ENCODE measurements around the gene FUBP1. TPM values are rescaled to one million over a fixed set of nuclear protein-coding genes. Genes with fewer than 3 reads are reported as not detected.

FUBP1 gene
- total RNA-seq, 4 donors from 2014 or later = 81.8 to 176 (median 101) TPM

DNA sequence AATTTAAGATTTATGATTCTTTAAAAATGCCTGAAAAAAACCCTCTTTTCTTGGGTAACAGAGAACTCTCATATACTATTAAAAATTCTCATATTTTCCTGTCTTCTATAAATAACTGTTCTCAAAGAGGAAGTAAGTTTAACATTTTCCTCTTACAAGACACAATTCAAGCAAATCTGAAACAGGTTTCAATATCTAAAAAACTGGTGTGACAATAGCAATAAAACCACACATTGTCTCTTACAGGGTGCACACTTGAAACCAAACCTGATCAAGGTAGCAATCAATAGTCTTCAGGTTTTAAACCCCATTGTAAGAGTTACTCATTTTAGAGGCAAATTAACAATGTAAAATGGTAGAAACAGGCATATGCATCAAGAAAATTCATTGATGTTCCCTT lies 28.0 kb downstream of the FUBP1 start:
- no peak overlapping the region for H3K27ac ChIP-seq
- in situ Hi-C loops (cut with MboI; ENCODE audit: low pct_ligation_motif_present in 1 of 4, low pct_unique_long_range_greater_than_20kb in 1 of 4, low sequenced_read_pairs in 3 of 4) = loop anchor here in 3 of 4 donors (10.0 to 25.0 kb wide), 3 partner anchors 161 to 239 kb away; no protein-coding TSS in a partner anchor
- no peaks in the 10 kb centered on the region for H3K9me3 ChIP-seq
- DNase-seq = no peak
- H3K27me3 ChIP-seq = no peaks in the 10 kb centered on the region
- peaks cover 0 to 13% (median 0%) of the 10 kb centered on the region in 4 donors for H3K4me1 ChIP-seq
- H3K4me3 ChIP-seq = no peak overlapping the region
- intact Hi-C loops (cut with DNase I; ENCODE audit: low total_unique reads) = no loop called here
- TF ChIP-seq EP300 (IDR thresholded peaks at IDR 0.05; ENCODE audit: low read depth) (no peak), POLR2AphosphoS5 (IDR thresholded peaks at IDR 0.05) (no peak), POLR2A (IDR thresholded peaks at IDR 0.05) (no peak)
- TF ChIP-seq, protein P1, sequence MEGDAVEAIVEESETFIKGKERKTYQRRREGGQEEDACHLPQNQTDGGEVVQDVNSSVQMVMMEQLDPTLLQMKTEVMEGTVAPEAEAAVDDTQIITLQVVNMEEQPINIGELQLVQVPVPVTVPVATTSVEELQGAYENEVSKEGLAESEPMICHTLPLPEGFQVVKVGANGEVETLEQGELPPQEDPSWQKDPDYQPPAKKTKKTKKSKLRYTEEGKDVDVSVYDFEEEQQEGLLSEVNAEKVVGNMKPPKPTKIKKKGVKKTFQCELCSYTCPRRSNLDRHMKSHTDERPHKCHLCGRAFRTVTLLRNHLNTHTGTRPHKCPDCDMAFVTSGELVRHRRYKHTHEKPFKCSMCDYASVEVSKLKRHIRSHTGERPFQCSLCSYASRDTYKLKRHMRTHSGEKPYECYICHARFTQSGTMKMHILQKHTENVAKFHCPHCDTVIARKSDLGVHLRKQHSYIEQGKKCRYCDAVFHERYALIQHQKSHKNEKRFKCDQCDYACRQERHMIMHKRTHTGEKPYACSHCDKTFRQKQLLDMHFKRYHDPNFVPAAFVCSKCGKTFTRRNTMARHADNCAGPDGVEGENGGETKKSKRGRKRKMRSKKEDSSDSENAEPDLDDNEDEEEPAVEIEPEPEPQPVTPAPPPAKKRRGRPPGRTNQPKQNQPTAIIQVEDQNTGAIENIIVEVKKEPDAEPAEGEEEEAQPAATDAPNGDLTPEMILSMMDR (IDR thresholded peaks at IDR 0.05) = no peak
- peaks cover 0 to 81% (median 39%) of the 10 kb centered on the region in 4 donors for H3K36me3 ChIP-seq

DNA sequence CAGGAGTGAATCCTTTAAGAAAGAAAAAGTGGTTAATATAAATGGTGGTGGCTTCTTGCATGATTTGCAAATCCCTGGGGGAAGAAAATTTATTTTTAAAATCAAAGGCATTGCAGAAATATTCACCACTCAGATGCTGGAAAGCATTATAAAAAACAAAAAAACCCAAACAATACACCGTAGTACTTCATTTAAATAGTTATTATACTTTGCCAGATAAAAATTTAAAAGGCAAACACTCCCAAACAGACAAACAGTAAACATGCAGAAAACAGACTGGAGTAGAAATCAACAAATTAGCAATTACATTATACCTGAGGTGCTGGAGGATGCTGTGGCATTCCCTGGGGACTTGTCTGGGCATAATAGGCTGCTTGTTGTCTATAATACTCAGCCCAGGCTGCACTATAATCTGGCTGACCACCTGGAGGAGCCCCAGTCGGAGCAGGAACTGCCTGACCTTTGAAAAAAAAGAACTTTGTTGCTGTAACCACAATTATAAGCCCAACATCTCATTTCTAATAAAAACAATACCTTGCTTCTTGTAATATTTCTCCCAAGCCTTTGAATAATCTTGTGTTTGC lies 29.9 kb downstream of the FUBP1 start:
- Histone ChIP-seq H3K9me3 (no peaks in the 10 kb centered on the region), H3K27me3 (no peaks in the 10 kb centered on the region), H3K4me1 (peaks cover 0 to 13% (median 0%) of the 10 kb centered on the region in 4 donors), H3K4me3 (no peak overlapping the region), H3K27ac (no peak overlapping the region), H3K36me3 (peaks cover 0 to 68% (median 33%) of the 10 kb centered on the region in 4 donors)
- in situ Hi-C loops (cut with MboI; ENCODE audit: low pct_ligation_motif_present in 1 of 4, low pct_unique_long_range_greater_than_20kb in 1 of 4, low sequenced_read_pairs in 3 of 4) = loop anchor here in 1 of 4 donors (25.0 kb wide), 1 partner anchor 163 kb away; no protein-coding TSS in a partner anchor
- DNase-seq = no peak
- intact Hi-C loops (cut with DNase I; ENCODE audit: low total_unique reads) = no loop called here
- TF ChIP-seq, protein P1 (IDR thresholded peaks at IDR 0.05) = peak in 1 of 5 experiments; percentile 3
- TF ChIP-seq POLR2A (IDR thresholded peaks at IDR 0.05) = no peak
- no peak for TF ChIP-seq POLR2AphosphoS5 (IDR thresholded peaks at IDR 0.05)
- 46 to 49% methylated on average over 2 of the region's 2 CpGs for WGBS, 2 donors (ENCODE audit: low coverage in 1 of 2)

DNA sequence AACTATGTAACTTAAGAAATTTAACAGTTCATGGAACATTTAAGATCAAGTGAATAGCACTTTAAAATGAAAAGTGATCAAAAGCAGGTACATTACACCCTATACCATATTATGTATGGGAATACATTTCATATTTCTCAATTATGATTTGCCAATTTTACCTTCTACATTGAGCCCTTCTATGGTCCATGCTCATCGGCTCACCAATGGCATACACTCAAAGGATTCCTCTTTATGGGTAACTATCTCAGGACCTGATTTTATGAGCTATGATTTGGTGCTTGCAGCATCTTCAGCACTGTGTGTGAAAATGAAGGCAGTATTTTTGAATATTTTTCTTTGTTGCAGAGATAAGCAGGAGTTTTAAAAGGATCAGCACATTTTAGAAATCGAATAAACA lies 33.5 kb downstream of the FUBP1 start:
- no peak for TF ChIP-seq EP300 (IDR thresholded peaks at IDR 0.05; ENCODE audit: low read depth)
- no peak for TF ChIP-seq POLR2AphosphoS5 (IDR thresholded peaks at IDR 0.05)
- TF ChIP-seq, protein P1 (IDR thresholded peaks at IDR 0.05) = no peak
- TF ChIP-seq POLR2A (IDR thresholded peaks at IDR 0.05) = no peak
- no peaks in the 10 kb centered on the region for H3K27me3 ChIP-seq
- H3K36me3 ChIP-seq = peaks cover 0 to 61% (median 25%) of the 10 kb centered on the region in 4 donors
- no peak overlapping the region for H3K27ac ChIP-seq
- no peaks in the 10 kb centered on the region for H3K9me3 ChIP-seq
- H3K4me3 ChIP-seq = no peak overlapping the region
- no peak for DNase-seq
- in situ Hi-C loops (cut with MboI; ENCODE audit: low pct_ligation_motif_present in 1 of 4, low pct_unique_long_range_greater_than_20kb in 1 of 4, low sequenced_read_pairs in 3 of 4) (loop anchor here in 1 of 4 donors (25.0 kb wide), 1 partner anchor 167 kb away; no protein-coding TSS in a partner anchor), intact Hi-C loops (cut with DNase I; ENCODE audit: low total_unique reads) (no loop called here)
- WGBS, 2 donors (ENCODE audit: low coverage in 1 of 2) = 88 to 94% methylated on average over 2 of the region's 2 CpGs
- H3K4me1 ChIP-seq = peaks cover 0 to 13% (median 0%) of the 10 kb centered on the region in 4 donors

DNA sequence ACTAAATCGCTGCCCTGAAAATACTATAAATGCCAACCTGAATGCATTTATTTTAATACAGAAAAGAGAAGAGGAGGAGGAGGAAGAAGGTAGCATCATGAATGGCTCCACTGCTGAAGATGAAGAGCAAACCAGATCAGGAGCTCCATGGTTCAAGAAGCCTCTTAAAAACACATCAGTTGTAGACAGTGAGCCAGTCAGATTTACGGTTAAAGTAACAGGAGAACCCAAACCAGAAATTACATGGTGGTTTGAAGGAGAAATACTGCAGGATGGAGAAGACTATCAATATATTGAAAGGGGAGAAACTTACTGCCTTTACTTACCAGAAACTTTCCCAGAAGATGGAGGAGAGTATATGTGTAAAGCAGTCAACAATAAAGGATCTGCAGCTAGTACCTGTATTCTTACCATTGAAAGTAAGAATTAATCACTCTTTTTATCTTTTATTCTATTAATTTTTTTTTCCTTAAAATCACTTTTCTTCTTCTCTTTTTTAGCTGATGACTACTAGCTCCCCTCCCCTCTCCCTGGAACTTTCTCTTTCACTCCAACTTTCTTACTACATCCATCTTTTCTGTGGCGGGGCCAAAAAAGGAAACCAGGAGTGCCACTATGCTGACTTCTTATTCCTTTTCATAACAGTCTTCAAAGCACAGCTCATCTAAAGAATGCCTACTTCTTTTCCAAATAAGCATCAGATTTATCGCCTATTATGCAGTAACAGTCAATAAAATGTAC lies 36.3 kb downstream of the FUBP1 start:
- WGBS, 2 donors (ENCODE audit: low coverage in 1 of 2) = 98 to 100% methylated on average over 4 of the region's 4 CpGs

More for the DNA sequence above, 36.3 kb downstream of the FUBP1 start:
- H3K9me3 ChIP-seq = no peaks in the 10 kb centered on the region
- no peak overlapping the region for H3K27ac ChIP-seq
- no peak overlapping the region for H3K4me3 ChIP-seq
- no peaks in the 10 kb centered on the region for H3K27me3 ChIP-seq
- H3K36me3 ChIP-seq = peaks cover 0 to 42% (median 14%) of the 10 kb centered on the region in 4 donors
- intact Hi-C loops (cut with DNase I; ENCODE audit: low total_unique reads) (no loop called here), in situ Hi-C loops (cut with MboI; ENCODE audit: low pct_ligation_motif_present in 1 of 4, low pct_unique_long_range_greater_than_20kb in 1 of 4, low sequenced_read_pairs in 3 of 4) (loop anchor here in 1 of 4 donors (25.0 kb wide), 1 partner anchor 170 kb away; no protein-coding TSS in a partner anchor)
- no peak for TF ChIP-seq POLR2A (IDR thresholded peaks at IDR 0.05)
- TF ChIP-seq EP300 (IDR thresholded peaks at IDR 0.05; ENCODE audit: low read depth) = no peak
- no peak for TF ChIP-seq POLR2AphosphoS5 (IDR thresholded peaks at IDR 0.05)
- TF ChIP-seq, protein P1 (IDR thresholded peaks at IDR 0.05) = no peak
- peaks cover 0 to 5% (median 0%) of the 10 kb centered on the region in 4 donors for H3K4me1 ChIP-seq
- no peak for DNase-seq

Data from transverse colon (tissue), 4 donors.